NCI-H187 treated with DMSO at 0.1 percent for 48 hours (cell line): ENCODE measurements around the gene MYO16.

Source experiments
- DNase-seq: peaks from one replicate; lab custom pipeline; 2025; lab: John Stamatoyannopoulos, UW

MYO16 gene

DNA sequence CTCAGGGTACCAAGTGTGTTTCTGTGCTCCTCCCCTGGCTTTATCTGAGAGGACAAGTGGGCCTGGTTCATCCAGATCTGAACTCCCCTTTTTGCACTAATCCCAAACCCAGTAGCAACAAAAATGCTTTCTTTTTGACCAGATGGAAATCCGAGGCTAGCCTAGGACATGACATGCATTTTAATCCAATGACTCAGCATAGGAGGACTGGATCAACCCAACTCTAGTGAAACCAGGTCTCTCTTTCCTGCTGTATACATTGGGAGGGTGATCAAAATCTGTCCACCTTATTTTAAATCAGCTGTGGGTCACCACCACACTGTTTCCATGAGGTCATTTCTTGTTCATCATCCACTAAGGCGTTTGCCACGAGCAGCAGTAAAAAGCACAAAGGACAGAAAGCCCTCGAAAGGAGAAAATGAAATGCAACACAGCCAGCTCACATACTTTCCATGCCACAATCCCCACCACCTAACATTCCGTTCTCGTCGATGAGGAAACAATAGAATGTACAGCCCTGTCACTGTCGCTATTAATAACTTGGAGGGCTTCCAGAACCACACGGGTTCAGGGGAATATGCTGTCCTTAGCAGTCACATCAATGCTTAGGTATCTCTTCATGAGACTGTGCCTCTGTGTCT is 614.0 kb downstream of the MYO16 start:
- no peak for DNase-seq

DNA sequence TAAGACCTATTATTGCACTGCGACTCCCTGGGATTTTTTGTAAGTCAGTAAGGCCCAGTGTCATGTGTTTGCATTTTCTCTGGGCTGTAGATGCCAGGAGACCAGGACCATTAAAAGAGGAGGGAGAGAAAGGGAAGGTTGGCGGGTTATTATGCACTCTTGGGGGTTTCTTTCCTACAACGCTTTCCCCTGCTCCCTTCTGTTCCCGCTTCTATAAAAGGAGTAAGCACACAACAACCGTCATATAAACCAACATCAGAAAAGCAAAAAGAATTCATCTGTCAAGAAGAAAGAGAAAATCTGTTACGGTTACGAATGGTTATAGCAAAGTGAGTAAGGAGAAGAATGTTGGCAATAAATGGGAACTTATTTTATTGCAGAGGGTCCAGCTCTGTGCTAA is 615.2 kb downstream of the MYO16 start:
- DNase-seq, result no peak

DNA sequence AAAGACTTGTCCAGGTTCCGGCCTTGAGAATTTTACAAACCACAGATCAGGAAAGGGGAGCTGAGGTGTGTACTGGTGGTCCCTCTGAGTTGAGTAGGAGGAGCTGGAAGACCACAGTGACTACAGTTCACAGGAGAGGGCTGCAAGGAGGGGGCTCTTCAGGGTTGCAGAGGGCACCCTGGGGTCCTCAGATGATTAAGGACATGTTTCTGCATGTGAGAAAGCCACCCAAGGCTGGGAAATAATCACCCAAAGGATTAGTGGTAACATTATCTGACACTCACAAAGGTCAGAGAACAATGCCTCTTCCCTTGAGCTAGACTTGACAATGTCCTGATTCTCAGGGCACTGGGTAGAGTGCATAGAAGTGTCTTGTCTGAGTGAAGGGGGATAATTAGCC is 616.6 kb downstream of the MYO16 start:
- no peak for DNase-seq

DNA sequence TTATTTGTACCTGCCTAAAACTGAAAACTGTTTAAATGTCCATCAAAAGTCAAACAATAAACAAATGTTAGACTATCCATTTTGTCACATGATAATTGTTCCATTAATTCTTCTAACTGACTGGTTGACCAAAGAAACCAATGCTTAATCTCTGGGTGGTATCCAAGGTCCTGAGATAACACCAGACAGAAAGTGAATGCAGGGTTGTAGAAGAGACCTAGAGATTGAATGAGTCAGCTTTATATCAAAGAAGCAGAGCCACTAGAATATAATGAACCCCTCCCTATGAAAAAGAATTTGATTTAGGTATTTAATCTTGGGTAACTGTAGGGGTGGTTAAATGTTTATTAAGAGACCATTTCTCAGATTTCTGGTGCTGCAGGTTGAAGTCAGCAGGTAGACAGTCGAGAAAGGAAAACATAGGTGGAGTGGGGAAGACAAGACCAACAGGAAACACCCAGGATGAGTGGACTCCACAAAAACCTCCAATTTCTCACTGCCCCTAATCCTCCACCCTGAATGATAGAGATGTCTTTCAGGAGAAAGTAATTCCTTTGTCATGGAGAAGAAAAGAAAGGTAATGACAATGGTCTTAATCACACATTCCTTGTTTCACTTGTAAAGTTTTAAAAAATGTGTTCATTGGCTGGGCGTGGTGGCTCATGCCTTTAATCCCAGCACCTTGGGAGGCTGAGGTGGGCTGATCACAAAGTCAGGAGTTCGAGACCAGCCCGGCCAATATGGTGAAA is 620.5 kb downstream of the MYO16 start:
- DNase-seq, result no peak

DNA sequence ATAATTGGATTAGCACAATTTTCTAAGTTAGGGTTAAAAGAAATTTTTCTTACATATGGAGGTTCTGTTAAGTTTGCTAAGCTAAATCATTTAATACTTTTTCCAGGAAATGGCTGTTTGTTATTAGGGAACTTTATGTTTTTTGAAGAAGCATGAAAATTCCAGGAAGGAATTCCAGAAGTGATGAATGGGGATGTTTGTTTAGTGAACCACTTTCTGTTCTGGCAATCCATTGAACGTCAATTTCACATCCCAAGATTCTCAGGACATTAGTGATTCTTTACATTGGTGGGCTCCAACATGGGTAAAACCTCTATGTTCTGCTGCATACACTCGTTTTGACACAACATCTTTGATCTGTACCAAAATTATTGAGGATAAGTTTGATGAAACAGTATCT is 622.5 kb downstream of the MYO16 start:
- DNase-seq, result no peak

DNA sequence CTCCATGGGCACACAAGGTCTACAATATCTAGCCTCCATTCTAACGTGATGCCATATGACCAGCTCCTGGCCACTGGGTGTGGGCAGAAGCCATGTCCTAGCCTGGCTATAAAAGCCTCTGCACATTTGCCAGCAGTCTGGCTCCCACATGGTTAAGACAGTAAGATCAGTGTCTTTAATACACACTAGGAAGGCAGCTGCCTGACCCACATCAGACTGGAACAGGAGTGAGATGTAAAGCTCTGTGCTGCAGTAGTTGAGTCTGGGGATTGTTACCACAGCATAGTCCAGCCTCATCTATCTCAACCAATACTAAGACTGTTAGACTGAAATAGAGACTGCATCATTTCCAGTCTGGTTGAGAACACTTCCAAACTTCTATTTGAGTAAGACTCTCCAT is 623.9 kb downstream of the MYO16 start:
- DNase-seq, result no peak

DNA sequence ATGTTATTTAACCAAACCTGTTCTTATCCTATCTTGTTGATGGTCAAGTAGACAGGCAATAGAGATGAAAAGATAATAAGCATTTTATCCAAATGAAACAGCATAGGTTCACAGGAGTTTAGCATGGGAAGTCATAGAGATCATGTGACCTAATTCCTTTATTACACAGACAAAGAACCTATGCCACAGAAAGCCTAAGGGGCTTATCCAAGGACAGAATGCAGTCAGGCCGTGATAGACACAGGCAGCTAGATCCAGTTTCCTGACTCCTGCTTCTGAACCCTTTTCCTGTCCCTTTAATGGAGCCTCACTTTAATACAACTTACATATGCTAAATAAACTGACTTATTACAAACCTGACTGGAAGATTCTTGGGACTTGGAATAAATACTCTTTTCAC is 624.9 kb downstream of the MYO16 start:
- DNase-seq, result no peak

DNA sequence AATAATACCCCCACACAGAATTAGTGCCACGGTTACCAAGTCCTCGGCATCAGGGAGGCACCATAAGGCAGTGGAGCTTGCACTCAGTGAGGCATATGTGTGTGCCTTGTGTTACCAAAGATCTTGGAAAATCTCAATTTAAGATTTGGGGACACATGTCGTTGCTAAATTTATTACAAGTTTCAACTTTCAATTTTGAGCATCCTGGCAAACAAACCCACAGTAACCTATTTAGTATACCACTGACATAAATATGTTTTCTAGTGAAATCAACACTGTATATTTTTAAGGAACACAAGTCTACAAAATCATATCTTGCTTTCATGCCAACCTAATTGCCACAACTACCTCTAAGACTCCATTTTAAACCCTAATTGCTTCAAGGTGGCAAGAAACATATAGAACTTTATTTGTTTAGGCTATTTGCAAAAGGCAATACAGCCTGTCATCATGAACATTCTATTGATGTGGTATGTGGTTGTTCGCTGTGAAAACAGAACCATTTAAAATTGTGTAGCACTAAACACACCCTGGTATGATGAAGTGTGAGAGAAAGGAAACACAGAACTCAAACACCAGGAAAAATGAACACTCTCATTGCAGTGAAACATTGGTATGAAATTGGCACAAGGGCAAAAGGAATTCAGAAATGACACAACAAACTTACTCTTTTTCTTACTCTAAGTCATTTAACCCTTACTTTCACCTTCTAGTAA is 625.9 kb downstream of the MYO16 start:
- DNase-seq, result no peak

DNA sequence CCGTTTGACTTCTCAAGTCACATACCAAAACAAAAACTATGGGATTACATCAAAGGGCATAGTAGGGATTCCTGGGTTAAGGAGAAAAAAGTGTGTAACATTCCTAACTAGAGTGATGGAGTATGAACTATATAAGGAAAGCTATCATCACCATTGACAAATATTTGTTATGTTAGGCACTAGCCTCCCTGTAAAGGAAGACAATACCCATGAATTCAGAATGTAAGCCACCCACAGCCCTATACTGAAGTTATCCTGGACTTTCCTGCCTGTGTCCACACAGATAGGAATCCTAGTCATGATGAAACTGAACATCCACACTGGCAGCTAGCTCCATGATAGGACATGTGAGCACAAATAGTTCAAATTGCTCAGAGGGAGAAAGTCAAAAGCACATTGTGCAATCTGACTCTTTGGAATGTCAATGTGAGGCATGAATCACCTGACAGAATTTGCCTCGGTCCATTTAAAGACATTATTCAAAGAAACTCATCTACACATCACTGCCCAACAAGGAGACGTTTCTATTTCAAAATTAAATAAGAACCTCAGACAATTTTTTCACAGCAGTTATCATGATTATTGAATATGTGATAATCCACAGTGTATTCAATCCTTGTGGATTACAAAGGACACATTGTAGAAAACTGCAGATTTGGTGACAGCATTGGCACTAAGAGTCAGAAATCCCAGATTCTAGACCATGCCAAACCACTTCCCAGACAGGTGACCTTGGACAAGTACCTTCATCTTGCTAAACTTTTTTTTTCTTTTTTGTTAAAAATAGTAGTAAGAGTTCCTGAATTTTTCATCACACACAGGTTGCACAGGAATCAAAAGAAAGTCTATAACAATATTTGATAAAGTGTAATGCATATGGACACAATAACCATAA is 627.7 kb downstream of the MYO16 start:
- DNase-seq, result no peak
